H9 (cell line): ENCODE results near the gene MR1. TPM values are rescaled to one million over a fixed set of nuclear protein-coding genes. Genes with fewer than 3 reads are reported as not detected.

Experiments used
- DNase-seq: peaks from one replicate; pipeline ENCODE4 v3.0.0-alpha.2; 2017
- H2AFZ ChIP-seq: one replicate; pipeline ENCODE4 v1.6.1; 2013; ENCODE audit warnings: mild to moderate bottlenecking, low read length, control low read depth, moderate library complexity
- H2AK5ac ChIP-seq: 2 replicates; pipeline ENCODE4 v1.6.1; 2013; ENCODE audit warnings: low read length, control low read depth, mixed read lengths; ENCODE audit not compliant: insufficient read length
- H2BK120ac ChIP-seq: one replicate; pipeline ENCODE4 v1.6.1; 2013; ENCODE audit warnings: low read depth, mild to moderate bottlenecking, low read length, control low read depth, inconsistent platforms; ENCODE audit not compliant: poor library complexity, severe bottlenecking
- H2BK12ac ChIP-seq: 2 replicates; pipeline ENCODE4 v1.6.1; 2013; ENCODE audit warnings: low read length, control low read depth, mixed read lengths, low read depth; ENCODE audit not compliant: insufficient read length
- H2BK15ac ChIP-seq: 2 replicates; pipeline ENCODE4 v1.6.1; 2013; ENCODE audit warnings: low read depth, low read length, control low read depth
- H2BK20ac ChIP-seq: one replicate; pipeline ENCODE4 v1.6.1; 2013; ENCODE audit warnings: low read depth, mild to moderate bottlenecking, low read length, control low read depth, inconsistent platforms; ENCODE audit not compliant: poor library complexity, severe bottlenecking
- H2BK5ac ChIP-seq: 2 replicates; pipeline ENCODE4 v1.6.1; 2013; ENCODE audit warnings: low read length, control low read depth, mixed read lengths; ENCODE audit not compliant: insufficient read length
- H3K14ac ChIP-seq: 2 replicates; pipeline ENCODE4 v1.6.1; 2013; ENCODE audit warnings: low read length, control low read depth; ENCODE audit not compliant: insufficient read depth
- H3K18ac ChIP-seq: 2 replicates; pipeline ENCODE4 v1.6.1; 2013; ENCODE audit warnings: low read depth, mild to moderate bottlenecking, mixed read lengths, low read length, control low read depth; ENCODE audit not compliant: insufficient read length
- H3K23ac ChIP-seq: 2 replicates; pipeline ENCODE4 v1.6.1; 2013; ENCODE audit warnings: low read length, control low read depth, mixed read lengths, low read depth; ENCODE audit not compliant: insufficient read length
- H3K23me2 ChIP-seq: 2 replicates; pipeline ENCODE4 v1.6.1; 2013; ENCODE audit warnings: low read depth, mild to moderate bottlenecking, mixed read lengths, low read length, control low read depth; ENCODE audit not compliant: insufficient read length, poor library complexity, severe bottlenecking
- H3K27ac ChIP-seq: 2 replicates; pipeline ENCODE4 v1.5.1; 2013; ENCODE audit warnings: low read length, control low read depth, mixed read lengths, low read depth; ENCODE audit not compliant: insufficient read length
- H3K27me3 ChIP-seq: 2 replicates; pipeline ENCODE4 v1.6.1; 2013; ENCODE audit warnings: low read length, control low read depth, inconsistent platforms; ENCODE audit not compliant: insufficient read depth
- H3K4ac ChIP-seq: 2 replicates; pipeline ENCODE4 v1.6.1; 2013; ENCODE audit warnings: low read depth, mild to moderate bottlenecking, control low read depth, inconsistent platforms, low read length, moderate library complexity
- H3K4me1 ChIP-seq: 2 replicates; pipeline ENCODE4 v1.6.1; 2013; ENCODE audit warnings: low read length, control low read depth, inconsistent platforms; ENCODE audit not compliant: insufficient read depth
- H3K4me2 ChIP-seq: 2 replicates; pipeline ENCODE4 v1.6.1; 2013; ENCODE audit warnings: low read length, control low read depth, mixed read lengths; ENCODE audit not compliant: insufficient read length, insufficient read depth
- H3K56ac ChIP-seq: 2 replicates; pipeline ENCODE4 v1.6.1; 2013; ENCODE audit warnings: low read depth, mild to moderate bottlenecking, mixed read lengths, low read length, control low read depth; ENCODE audit not compliant: insufficient read length
- H3K79me1 ChIP-seq: 2 replicates; pipeline ENCODE4 v1.6.1; 2013; ENCODE audit warnings: low read depth, mild to moderate bottlenecking, moderate library complexity, low read length, control low read depth, inconsistent platforms; ENCODE audit not compliant: insufficient read depth, poor library complexity, severe bottlenecking
- H3K79me2 ChIP-seq: 2 replicates; pipeline ENCODE4 v1.6.1; 2013; ENCODE audit warnings: low read length, control low read depth, inconsistent platforms; ENCODE audit not compliant: insufficient read depth
- H3K9ac ChIP-seq: 2 replicates; pipeline ENCODE4 v1.6.1; 2013; ENCODE audit warnings: low read length, control low read depth, mixed read lengths; ENCODE audit not compliant: insufficient read length; ENCODE audit errors: extremely low read depth
- H3K9me3 ChIP-seq: one replicate; pipeline ENCODE4 v1.6.1; 2013; ENCODE audit warnings: low read depth, low read length, inconsistent platforms; ENCODE audit not compliant: control insufficient read depth
- H3T11ph ChIP-seq: one replicate; pipeline ENCODE4 v1.6.1; 2013; ENCODE audit warnings: mild to moderate bottlenecking, low read length, control low read depth, inconsistent platforms
- H4K20me1 ChIP-seq: one replicate; pipeline ENCODE4 v1.6.1; 2013; ENCODE audit not compliant: control insufficient read depth, insufficient read length, insufficient read depth
- H4K5ac ChIP-seq: 2 replicates; pipeline ENCODE4 v1.6.1; 2013; ENCODE audit warnings: low read depth, mild to moderate bottlenecking, mixed read lengths, low read length, control low read depth; ENCODE audit not compliant: insufficient read length
- H4K8ac ChIP-seq: replicated peaks from 2 replicates; pipeline ENCODE4 v1.6.1; 2013; ENCODE audit warnings: low read length, control low read depth, mixed read lengths, low read depth; ENCODE audit not compliant: insufficient read length
- H4K91ac ChIP-seq: 2 replicates; pipeline ENCODE4 v1.6.1; 2013; ENCODE audit warnings: low read depth, mild to moderate bottlenecking, moderate library complexity, mixed read lengths, low read length, control low read depth; ENCODE audit not compliant: insufficient read length
- H3K27ac Mint-ChIP-seq, 3 experiments: 2 replicates in 2 of 3; 3 replicates in 1 of 3; pipeline ENCODE4 v1.8.0; 2020 to 2021; ENCODE audit warnings: mixed read lengths in 3 of 3, mild to moderate bottlenecking in 1 of 3, moderate library complexity in 1 of 3
- H3K27me3 Mint-ChIP-seq: 2 replicates; pipeline ENCODE4 v1.8.0; 2021; ENCODE audit warnings: low read depth, mild to moderate bottlenecking, moderate library complexity, mixed read lengths
- H3K36me3 Mint-ChIP-seq, 3 experiments: 2 replicates in 2 of 3; 3 replicates in 1 of 3; pipeline ENCODE4 v1.8.0; 2020 to 2021; ENCODE audit warnings: low read depth in 3 of 3, mixed read lengths in 3 of 3; ENCODE audit not compliant: insufficient read depth in 1 of 3
- H3K4me1 Mint-ChIP-seq, 2 experiments: 2 replicates each; pipeline ENCODE4 v1.8.0; 2020; ENCODE audit warnings: mixed read lengths in 2 of 2
- H3K4me3 Mint-ChIP-seq, 2 experiments: 2 replicates in 1 of 2; 3 replicates in 1 of 2; pipeline ENCODE4 v1.8.0; 2020 to 2021; ENCODE audit warnings: mild to moderate bottlenecking in 2 of 2, mixed read lengths in 2 of 2, moderate library complexity in 1 of 2
- H3K9me3 Mint-ChIP-seq, 2 experiments: 2 replicates in 1 of 2; 3 replicates in 1 of 2; pipeline ENCODE4 v1.8.0; 2020; ENCODE audit warnings: mild to moderate bottlenecking in 2 of 2, mixed read lengths in 2 of 2, moderate library complexity in 1 of 2
- CTCF ChIP-seq: fragments of 200-600 bp; sonication (generic); conservative IDR thresholded peaks from 3 replicates; pipeline ENCODE4 v1.8.0; 2021; ENCODE audit warnings: antibody characterized with exemption, mild to moderate bottlenecking
- WGBS: extraction: QIAGEN DNeasy Blood & Tissue Kit; methylation state at CpG from one replicate; pipeline ENCODE4 v1.1.7; 2013; ENCODE audit warnings: missing lambda C conversion rate, low lambda C conversion rate, mixed read lengths; ENCODE audit not compliant: insufficient read length; ENCODE audit errors: extremely low coverage; 5-methylcytosine and 5-hydroxymethylcytosine counted together
- total RNA-seq: library from RNA; stranded (reverse); gene quantifications from 2 replicates; pipeline ENCODE4 v1.2.1, GENCODE V29; 2021

Gene MR1
- total RNA-seq, 1 experiment from 2014 or later, result 0.02 TPM

DNA sequence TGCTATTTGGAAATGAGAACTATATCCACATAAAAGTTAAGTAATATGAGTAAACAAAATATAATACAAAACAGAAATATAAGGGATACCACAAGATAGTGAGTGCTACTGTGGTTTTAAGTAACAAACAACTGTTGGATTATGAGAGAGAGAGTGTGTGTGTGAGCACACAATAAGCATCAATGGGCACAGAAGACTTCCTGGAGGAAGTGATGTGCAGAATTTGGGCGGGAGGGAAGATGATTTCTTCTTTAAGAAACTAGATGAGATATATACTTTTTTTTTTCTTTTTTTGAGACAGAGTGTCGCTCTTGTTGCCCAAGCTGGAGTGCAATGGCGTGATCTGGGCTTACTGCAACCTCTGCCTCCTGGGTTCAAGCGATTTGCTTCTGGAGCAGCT, 46.8 kb downstream of the MR1 start:
- H3K79me2 ChIP-seq, result no peaks in the 10 kb centered on the region
- no CpG with 5 or more reads among the region's 4 CpGs for WGBS

More for the DNA sequence above, 46.8 kb downstream of the MR1 start:
- no peak overlapping the region for H3K4ac ChIP-seq
- H3K27ac ChIP-seq, result no peak overlapping the region
- no peak overlapping the region for H2BK12ac ChIP-seq
- H3K23ac ChIP-seq, result no peak overlapping the region
- no peaks in the 10 kb centered on the region for H3K23me2 ChIP-seq
- no peak overlapping the region for H3K9ac ChIP-seq
- no peak overlapping the region for H3K56ac ChIP-seq
- no peaks in the 10 kb centered on the region for H3K79me1 ChIP-seq
- peaks cover 30 to 38% of the 10 kb centered on the region in 2 experiments for H3K4me1 Mint-ChIP-seq
- H3K9me3 Mint-ChIP-seq, result no peaks in the 10 kb centered on the region
- no peak overlapping the region for H2BK120ac ChIP-seq
- DNase-seq, result no peak
- no peak overlapping the region for H3T11ph ChIP-seq
- peaks cover 3% of the 10 kb centered on the region for H3K27me3 Mint-ChIP-seq
- no peak overlapping the region for H3K4me3 Mint-ChIP-seq
- no peak overlapping the region for H4K5ac ChIP-seq
- H2BK5ac ChIP-seq, result no peak overlapping the region
- no peak overlapping the region for H2BK20ac ChIP-seq
- no peak for TF ChIP-seq CTCF
- H2AK5ac ChIP-seq, result no peak overlapping the region
- H3K27me3 ChIP-seq, result no peaks in the 10 kb centered on the region
- H3K4me2 ChIP-seq, result no peak overlapping the region
- H4K20me1 ChIP-seq, result no peaks in the 10 kb centered on the region
- H2BK15ac ChIP-seq, result no peak overlapping the region
- no peak overlapping the region for H2AFZ ChIP-seq
- H3K18ac ChIP-seq, result no peak overlapping the region
- H3K4me1 ChIP-seq, result peaks cover 2% of the 10 kb centered on the region; the same call in 1 of the 2 replicates
- no peak overlapping the region for H4K91ac ChIP-seq
- no peaks in the 10 kb centered on the region; a peak in 1 of 7 replicates for H3K36me3 Mint-ChIP-seq
- H4K8ac ChIP-seq, result no peak overlapping the region
- no peaks in the 10 kb centered on the region for H3K9me3 ChIP-seq
- no peak overlapping the region for H3K27ac Mint-ChIP-seq
- no peak overlapping the region for H3K14ac ChIP-seq
